Measurements from ENCODE around the gene GABBR1. TPM values are rescaled to one million over a fixed set of nuclear protein-coding genes. Genes with fewer than 3 reads are reported as not detected.

The GABBR1 gene
- polyA plus RNA-seq, 6 donors from 2014 or later = 4.1 to 11.3 (median 4.6) TPM; not detected in 1

DNA sequence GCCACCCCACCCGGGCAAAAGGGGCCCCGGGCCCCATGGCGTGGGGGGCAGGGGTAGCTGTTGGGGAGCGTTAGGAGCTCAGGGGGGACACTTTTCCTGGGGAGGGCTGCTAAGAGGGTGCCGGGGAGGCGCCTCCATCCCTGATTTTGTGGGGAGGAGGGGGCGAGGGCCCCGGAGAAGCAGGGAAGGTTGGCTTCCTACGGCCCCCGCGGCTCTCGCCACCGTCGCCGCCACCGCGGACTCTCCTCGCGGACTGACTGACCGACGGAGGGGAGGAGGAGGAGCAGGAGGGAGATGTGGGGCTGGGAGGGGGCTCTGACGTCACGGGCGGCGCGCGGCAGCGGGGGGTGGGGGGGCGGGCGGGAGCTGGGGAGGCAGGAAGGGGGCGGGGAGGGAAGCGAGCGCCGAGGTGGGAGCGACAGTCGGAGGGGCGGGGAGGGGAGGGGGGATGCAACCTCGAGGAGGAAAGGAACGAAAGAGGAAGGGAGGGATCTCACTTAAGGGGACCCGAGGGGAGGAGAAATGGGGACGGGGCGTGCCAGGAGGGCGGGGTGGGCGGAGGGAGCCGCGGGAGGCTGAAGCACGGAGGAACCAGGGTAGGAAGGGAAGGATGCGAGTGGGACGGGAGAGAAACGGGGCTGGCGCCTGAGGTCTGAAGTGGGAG is 5.1 kb downstream of the GABBR1 start:
- Mint-ChIP-seq H3K4me1 (peaks cover 48 to 57% (median 51%) of the 10 kb centered on the region in 3 donors), H3K27me3 (no peaks in the 10 kb centered on the region), H3K9me3 (no peaks in the 10 kb centered on the region), H3K36me3 (peaks cover 0 to 14% of the 10 kb centered on the region in 2 donors), H3K4me3 (peak overlapping the region; percentile 90 to 99 (median 94)), H3K27ac (peak overlapping the region in 5 of 6 donors; percentile 34 to 90 (median 57))
- DNase-seq (peak; percentile 37), ATAC-seq (ENCODE audit: low read depth in 2 of 2) (peak; percentile 12 to 18)

DNA sequence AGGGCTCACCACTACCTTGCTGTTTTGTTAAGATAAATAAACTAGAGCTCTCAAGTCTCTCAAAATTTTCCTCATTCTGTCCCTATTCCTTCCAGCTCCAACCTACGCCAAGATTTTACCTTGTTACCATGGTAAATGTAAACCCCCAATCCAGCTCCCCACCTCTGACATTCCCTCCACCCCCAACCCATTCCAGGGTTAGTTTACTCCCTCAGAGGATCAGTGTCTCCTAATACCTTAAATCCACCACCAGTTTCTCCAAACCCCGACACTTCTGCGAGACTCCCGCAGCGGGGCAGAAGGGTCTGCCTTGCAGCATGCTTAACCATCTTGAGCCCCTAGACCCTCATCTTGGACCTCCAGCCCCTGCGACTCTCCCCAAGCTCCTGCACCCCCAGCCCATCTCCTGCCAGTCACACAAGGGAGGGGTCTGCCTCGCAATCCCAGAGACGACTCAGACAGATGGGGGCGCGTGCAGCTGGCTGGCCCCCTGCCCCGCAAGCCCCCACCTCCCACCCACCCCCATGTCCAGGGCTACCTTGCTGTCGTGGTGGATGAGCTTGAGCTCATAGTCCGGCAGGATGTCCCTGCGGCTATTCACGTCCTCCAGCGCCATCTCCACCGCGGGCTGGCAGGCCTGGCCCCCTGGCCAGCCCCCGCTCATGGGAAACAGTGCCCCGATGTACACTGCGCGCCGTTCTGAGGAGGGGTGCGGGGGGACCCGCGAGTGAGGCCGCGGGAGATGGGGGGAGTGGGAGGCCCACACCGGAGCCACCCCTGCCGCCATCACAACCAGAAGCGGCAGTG is 5.8 kb downstream of the GABBR1 start:
- ATAC-seq (ENCODE audit: low read depth in 2 of 2) (peak in 1 of 2 donors; percentile 3), DNase-seq (no peak)
- H3K4me3 Mint-ChIP-seq = peak overlapping the region; percentile 62 to 93 (median 83)
- no peaks in the 10 kb centered on the region for H3K27me3 Mint-ChIP-seq
- H3K9me3 Mint-ChIP-seq = no peaks in the 10 kb centered on the region
- peaks cover 0 to 21% of the 10 kb centered on the region in 2 donors for H3K36me3 Mint-ChIP-seq
- H3K4me1 Mint-ChIP-seq = peaks cover 47 to 55% (median 50%) of the 10 kb centered on the region in 3 donors
- peak overlapping the region; percentile 2 to 91 (median 38) for H3K27ac Mint-ChIP-seq

DNA sequence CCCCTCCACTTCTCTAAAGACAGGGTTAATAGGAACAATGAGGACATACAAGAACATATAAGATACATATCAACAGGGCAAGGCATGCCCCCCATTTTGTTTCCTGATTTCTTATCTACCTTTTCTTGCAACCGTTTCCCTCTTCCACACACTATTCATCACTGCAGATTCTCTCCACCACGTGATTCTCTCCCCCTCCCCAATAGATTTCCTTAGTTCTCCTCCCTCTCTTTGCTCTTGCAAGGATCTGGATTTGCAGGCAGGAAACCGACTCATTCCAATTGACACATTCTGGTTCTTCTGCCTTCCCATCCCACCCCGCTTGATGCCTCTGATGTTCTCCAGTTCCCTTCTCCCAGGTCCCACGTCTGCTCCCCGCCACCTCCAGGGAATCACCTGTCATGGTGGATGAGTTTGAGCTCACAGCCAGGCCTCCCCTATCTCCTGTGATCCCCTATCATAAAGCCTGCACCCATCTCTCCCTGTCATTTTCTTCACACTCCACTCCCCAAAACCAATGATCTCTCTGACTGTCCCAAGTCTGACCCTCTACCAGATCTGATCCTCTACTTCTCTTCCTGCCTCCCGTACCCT is 7.5 kb downstream of the GABBR1 start:
- no peak for ATAC-seq (ENCODE audit: low read depth in 2 of 2)
- H3K4me3 Mint-ChIP-seq = peak overlapping the region in 2 of 8 donors; percentile 7 to 81

GRCh38 chr6:29624520-29624961 is 8.4 kb downstream of the GABBR1 start:
- Mint-ChIP-seq H3K4me3 (no peak overlapping the region), H3K36me3 (peaks cover 3 to 39% of the 10 kb centered on the region in 2 donors), H3K4me1 (peaks cover 27 to 31% (median 31%) of the 10 kb centered on the region in 3 donors), H3K9me3 (no peaks in the 10 kb centered on the region), H3K27me3 (no peaks in the 10 kb centered on the region), H3K27ac (peak overlapping the region in 4 of 6 donors; percentile 2 to 85 (median 6))
- ATAC-seq (ENCODE audit: low read depth in 2 of 2) = no peak
- no peak for DNase-seq

More for the DNA sequence above, 7.5 kb downstream of the GABBR1 start:
- DNase-seq = no peak
- Mint-ChIP-seq H3K4me1 (peaks cover 35 to 39% (median 37%) of the 10 kb centered on the region in 3 donors), H3K27me3 (no peaks in the 10 kb centered on the region), H3K27ac (peak overlapping the region in 4 of 6 donors; percentile 1 to 72 (median 28)), H3K9me3 (no peaks in the 10 kb centered on the region), H3K36me3 (peaks cover 0 to 32% of the 10 kb centered on the region in 2 donors)

GRCh38 chr6:29620630-29621029 is 12.4 kb downstream of the GABBR1 start:
- H3K27ac Mint-ChIP-seq = peak overlapping the region in 3 of 6 donors; percentile 13 to 58 (median 46)
- H3K4me1 Mint-ChIP-seq = peaks cover 6 to 21% (median 8%) of the 10 kb centered on the region in 3 donors
- ATAC-seq (ENCODE audit: low read depth in 2 of 2) (no peak), DNase-seq (no peak)
- H3K36me3 Mint-ChIP-seq = peaks cover 8 to 55% of the 10 kb centered on the region in 2 donors
- no peaks in the 10 kb centered on the region for H3K27me3 Mint-ChIP-seq
- H3K4me3 Mint-ChIP-seq = no peak overlapping the region
- H3K9me3 Mint-ChIP-seq = no peaks in the 10 kb centered on the region

- Mint-ChIP-seq H3K9me3 (no peaks in the 10 kb centered on the region), H3K36me3 (peaks cover 10 to 55% of the 10 kb centered on the region in 2 donors), H3K27me3 (no peaks in the 10 kb centered on the region), H3K27ac (peak overlapping the region in 1 of 6 donors; percentile 67), H3K4me3 (no peak overlapping the region), H3K4me1 (peaks cover 2 to 15% (median 4%) of the 10 kb centered on the region in 3 donors)
- ATAC-seq (ENCODE audit: low read depth in 2 of 2) = no peak
- DNase-seq = no peak
Observed at GRCh38 chr6:29619578-29620160, 13.3 kb downstream of the GABBR1 start.

DNA sequence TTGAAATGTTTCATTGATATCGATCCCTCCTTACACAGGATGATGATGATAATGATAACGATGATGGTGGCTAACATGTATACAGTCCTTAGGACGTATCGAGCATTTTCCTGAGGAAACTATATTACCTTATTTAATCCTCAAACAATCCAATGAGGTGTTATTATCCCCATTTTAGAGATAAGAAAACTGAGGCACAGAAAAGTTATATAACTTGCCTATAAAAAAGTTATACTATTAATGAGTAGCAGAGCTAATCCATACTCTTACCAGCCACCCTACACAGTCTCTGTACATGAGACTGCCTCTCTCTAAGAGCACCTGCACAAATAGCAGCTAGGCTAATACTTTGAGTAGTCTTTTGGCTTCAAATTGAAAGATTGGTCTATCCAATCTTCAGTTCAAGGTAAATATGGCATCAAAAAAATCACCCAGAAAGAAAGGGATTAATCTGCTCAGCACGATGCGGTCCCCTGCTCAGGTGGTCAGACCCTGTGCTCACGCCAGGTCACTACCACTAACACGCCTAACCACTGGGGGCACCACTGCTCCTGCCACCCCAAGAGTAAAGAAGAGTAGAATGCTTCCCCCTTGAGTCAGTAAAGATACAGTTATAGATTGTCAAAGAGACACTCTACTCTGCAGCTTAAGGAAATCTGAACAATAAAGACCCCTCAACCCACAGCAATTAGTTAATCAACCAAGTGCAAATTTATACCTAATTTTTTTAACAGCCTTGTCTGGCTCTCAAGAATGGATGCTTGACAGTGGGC is 15.0 kb downstream of the GABBR1 start:
- Mint-ChIP-seq H3K27me3 (no peaks in the 10 kb centered on the region), H3K27ac (no peak overlapping the region), H3K9me3 (no peaks in the 10 kb centered on the region), H3K4me1 (peaks cover 2 to 15% (median 4%) of the 10 kb centered on the region in 3 donors), H3K4me3 (no peak overlapping the region), H3K36me3 (peaks cover 23 to 53% of the 10 kb centered on the region in 2 donors)
- no peak for DNase-seq
- peak; percentile 54 to 67 for ATAC-seq (ENCODE audit: low read depth in 2 of 2)

DNA sequence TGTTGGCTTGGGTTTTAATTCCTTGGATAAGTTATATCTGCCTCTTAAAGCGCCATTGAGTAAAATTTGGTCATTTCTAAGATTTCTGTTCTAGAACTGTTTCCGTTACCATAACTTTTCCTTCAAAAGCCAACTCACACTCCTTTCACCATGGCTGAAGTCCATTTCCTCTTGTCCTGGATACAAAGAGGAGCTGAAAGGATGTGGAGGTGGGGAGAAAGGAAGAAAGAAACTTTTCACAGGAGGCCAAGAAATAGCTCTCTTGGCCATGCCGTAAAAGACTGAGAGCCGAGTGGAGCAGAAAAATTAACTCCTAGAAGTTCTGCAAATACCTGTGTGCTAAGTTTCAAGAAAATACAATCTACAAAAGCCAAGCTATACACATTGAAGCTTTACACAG is 21.6 kb downstream of the GABBR1 start:
- Mint-ChIP-seq H3K9me3 (no peaks in the 10 kb centered on the region), H3K27ac (peak overlapping the region in 1 of 6 donors; percentile 29), H3K36me3 (peaks cover 27 to 58% of the 10 kb centered on the region in 2 donors), H3K4me3 (no peak overlapping the region), H3K4me1 (peaks cover 0 to 8% (median 6%) of the 10 kb centered on the region in 3 donors), H3K27me3 (no peaks in the 10 kb centered on the region)
- ATAC-seq (ENCODE audit: low read depth in 2 of 2) = no peak
- no peak for DNase-seq

DNA sequence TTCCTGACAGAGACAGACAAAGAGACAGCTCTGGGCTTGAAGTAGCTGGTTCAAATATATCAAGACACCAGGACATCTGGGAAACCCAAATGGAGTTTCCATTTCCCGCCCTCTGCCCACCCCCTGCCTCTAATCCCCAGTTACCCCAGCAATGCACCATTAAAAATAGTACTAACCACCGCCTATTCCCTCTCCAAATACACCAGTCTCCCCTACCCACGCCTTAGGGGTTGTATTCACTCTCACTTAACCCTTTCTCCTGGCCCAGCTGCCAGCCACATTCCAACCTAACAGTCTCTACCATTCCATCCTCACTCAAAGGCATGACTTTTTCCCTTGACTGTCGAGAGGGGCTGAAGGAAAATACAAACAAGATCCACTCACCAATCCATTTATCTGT is 22.4 kb downstream of the GABBR1 start:
- Mint-ChIP-seq H3K27ac (peak overlapping the region in 2 of 6 donors; percentile 13 to 41), H3K4me1 (peaks cover 0 to 8% (median 5%) of the 10 kb centered on the region in 3 donors), H3K9me3 (no peaks in the 10 kb centered on the region), H3K27me3 (no peaks in the 10 kb centered on the region), H3K36me3 (peaks cover 34 to 67% of the 10 kb centered on the region in 2 donors), H3K4me3 (no peak overlapping the region)
- ATAC-seq (ENCODE audit: low read depth in 2 of 2) (no peak), DNase-seq (no peak)

DNA sequence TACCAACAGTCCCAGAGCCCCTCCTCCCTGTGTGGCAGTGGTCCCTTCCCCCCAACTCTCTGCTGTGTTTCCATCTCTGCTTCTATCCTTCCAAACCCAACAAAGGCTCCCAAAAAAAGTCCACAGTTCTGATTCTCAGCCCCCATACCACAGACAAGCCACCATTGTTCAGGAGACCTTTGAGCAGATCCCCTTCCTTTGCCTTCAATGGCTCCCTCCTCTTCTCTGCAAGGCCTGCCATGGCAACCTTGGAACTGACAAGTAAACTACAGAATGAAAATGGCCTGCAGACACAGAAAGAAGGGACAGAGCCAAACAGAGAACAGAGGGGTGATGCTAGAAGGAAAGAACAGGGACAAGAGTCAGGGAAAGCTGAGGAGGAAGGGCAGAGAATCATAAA is 24.9 kb downstream of the GABBR1 start:
- H3K9me3 Mint-ChIP-seq = no peaks in the 10 kb centered on the region
- H3K27ac Mint-ChIP-seq = peak overlapping the region in 1 of 6 donors; percentile 64
- no peaks in the 10 kb centered on the region for H3K27me3 Mint-ChIP-seq

GRCh38 chr6:29603930-29604329 is 29.1 kb downstream of the GABBR1 start:
- Mint-ChIP-seq H3K27me3 (no peaks in the 10 kb centered on the region), H3K4me3 (no peak overlapping the region), H3K36me3 (peaks cover 7 to 68% of the 10 kb centered on the region in 2 donors), H3K4me1 (peaks cover 4 to 12% (median 8%) of the 10 kb centered on the region in 3 donors), H3K9me3 (no peaks in the 10 kb centered on the region), H3K27ac (peak overlapping the region in 1 of 6 donors; percentile 89)
- no peak for ATAC-seq (ENCODE audit: low read depth in 2 of 2)
- no peak for DNase-seq

More for the DNA sequence above, 24.9 kb downstream of the GABBR1 start:
- Mint-ChIP-seq H3K36me3 (peaks cover 20 to 76% of the 10 kb centered on the region in 2 donors), H3K4me3 (peak overlapping the region in 1 of 8 donors; percentile 2), H3K4me1 (peaks cover under 1 to 8% (median 5%) of the 10 kb centered on the region in 3 donors)
- no peak for ATAC-seq (ENCODE audit: low read depth in 2 of 2)
- DNase-seq = no peak

DNA sequence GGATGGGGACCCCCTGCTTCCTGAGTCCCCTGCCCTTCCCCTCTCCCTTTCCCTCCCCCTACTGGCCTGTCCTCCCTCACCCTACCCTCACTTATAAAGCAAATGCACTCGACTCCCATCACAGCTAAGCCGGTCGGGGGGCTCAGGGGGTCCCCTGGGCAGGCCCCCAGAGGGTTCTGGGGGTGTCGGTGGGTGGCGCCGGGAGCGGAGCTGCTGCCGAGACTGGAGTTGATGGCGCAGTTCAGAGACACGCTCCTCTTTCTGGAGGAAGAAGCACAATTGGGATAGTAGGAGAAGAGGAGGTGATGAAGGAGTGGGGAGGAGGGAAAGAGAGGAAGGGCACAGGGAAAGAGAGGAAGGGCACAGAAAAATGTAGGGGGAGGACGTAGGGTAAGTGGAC is 29.5 kb downstream of the GABBR1 start:
- DNase-seq (no peak), ATAC-seq (ENCODE audit: low read depth in 2 of 2) (no peak)
- H3K27me3 Mint-ChIP-seq = no peaks in the 10 kb centered on the region
- H3K27ac Mint-ChIP-seq = peak overlapping the region in 1 of 6 donors; percentile 89
- peaks cover 4 to 12% (median 8%) of the 10 kb centered on the region in 3 donors for H3K4me1 Mint-ChIP-seq
- peaks cover 7 to 64% of the 10 kb centered on the region in 2 donors for H3K36me3 Mint-ChIP-seq
- no peak overlapping the region for H3K4me3 Mint-ChIP-seq
- H3K9me3 Mint-ChIP-seq = no peaks in the 10 kb centered on the region
